Smooth muscle cell of the brain vasculature (primary cell): ENCODE measurements around the gene HTR3C.

Experiments
- DNase-seq: peaks from one replicate; pipeline ENCODE4 v3.0.0-alpha.2; 2012; ENCODE audit warnings: low read depth, low spot score

The HTR3C gene

GRCh38 chr3:184092199-184092598 lies 39.4 kb downstream of the HTR3C start:
- DNase-seq: no peak

GRCh38 chr3:184096811-184097383 lies 44.0 kb downstream of the HTR3C start, which contains the start of gene HTR3E:
Gene HTR3E (plus strand): TSS chr3:184097064. CDS start chr3:184097530, 466 bp downstream.
- no peak for DNase-seq

DNA sequence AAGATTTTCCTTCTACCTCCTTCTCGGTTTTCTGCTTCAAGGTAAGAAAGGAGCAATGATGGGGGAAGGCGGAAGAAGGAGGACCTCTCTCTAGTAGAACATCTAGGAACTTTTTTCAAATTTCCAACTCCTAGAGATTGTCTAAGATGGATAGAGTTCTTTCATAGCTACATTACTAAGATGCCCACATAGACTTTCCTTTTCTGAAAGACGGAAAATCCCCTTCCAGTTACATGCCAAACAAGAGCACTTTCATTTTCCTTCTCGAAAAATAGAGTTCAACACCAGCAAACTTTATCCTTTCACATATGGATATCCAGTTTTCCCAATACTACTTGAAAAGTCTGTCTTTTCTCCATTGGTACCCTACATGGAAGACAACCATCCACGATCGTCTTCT lies 44.7 kb downstream of the HTR3C start:
- DNase-seq: no peak

GRCh38 chr3:184099806-184100686 lies 47.2 kb downstream of the HTR3C start:
- no peak for DNase-seq
